LNCaP clone FGC (cell line): ENCODE results near the gene PKIG.

Experiments
- DNase-seq: peaks from one replicate; pipeline ENCODE4 v3.0.0-alpha.2; 2011; ENCODE audit warnings: low read depth
- H3K4me3 ChIP-seq: 2 replicates; pipeline ENCODE4 v1.5.1; 2011; ENCODE audit warnings: mild to moderate bottlenecking, low read depth, low read length, control low read depth
- TF ChIP-seq, protein P1 (sequence below): IDR thresholded peaks from 2 replicates; pipeline ENCODE4 v1.5.1; 2012; ENCODE audit warnings: mild to moderate bottlenecking; ENCODE audit not compliant: control insufficient read depth, insufficient read depth; ENCODE audit errors: extremely low read depth

Gene PKIG

DNA sequence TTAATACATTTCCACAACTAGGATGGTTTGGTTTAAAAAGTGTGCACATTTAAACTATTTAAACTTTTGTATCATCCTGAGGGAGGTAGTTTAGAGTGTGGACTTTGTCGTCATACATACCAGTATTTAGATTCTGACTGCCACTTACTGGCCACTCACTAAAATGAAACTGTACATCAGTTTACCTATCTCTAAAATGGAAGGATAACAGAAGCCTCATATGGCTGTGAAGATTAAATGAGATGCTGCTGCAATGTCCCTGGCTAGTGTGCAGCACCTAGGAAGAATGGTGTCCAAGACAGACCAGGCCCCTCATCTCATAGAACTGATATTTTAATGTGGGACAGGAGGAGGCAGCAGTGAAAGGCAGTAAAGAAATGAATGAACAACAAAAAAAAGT is 12.0 kb upstream of the PKIG start:
- H3K4me3 ChIP-seq, result no peak overlapping the region
- no peak for DNase-seq
- TF ChIP-seq, protein P1, sequence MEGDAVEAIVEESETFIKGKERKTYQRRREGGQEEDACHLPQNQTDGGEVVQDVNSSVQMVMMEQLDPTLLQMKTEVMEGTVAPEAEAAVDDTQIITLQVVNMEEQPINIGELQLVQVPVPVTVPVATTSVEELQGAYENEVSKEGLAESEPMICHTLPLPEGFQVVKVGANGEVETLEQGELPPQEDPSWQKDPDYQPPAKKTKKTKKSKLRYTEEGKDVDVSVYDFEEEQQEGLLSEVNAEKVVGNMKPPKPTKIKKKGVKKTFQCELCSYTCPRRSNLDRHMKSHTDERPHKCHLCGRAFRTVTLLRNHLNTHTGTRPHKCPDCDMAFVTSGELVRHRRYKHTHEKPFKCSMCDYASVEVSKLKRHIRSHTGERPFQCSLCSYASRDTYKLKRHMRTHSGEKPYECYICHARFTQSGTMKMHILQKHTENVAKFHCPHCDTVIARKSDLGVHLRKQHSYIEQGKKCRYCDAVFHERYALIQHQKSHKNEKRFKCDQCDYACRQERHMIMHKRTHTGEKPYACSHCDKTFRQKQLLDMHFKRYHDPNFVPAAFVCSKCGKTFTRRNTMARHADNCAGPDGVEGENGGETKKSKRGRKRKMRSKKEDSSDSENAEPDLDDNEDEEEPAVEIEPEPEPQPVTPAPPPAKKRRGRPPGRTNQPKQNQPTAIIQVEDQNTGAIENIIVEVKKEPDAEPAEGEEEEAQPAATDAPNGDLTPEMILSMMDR, result no peak

DNA sequence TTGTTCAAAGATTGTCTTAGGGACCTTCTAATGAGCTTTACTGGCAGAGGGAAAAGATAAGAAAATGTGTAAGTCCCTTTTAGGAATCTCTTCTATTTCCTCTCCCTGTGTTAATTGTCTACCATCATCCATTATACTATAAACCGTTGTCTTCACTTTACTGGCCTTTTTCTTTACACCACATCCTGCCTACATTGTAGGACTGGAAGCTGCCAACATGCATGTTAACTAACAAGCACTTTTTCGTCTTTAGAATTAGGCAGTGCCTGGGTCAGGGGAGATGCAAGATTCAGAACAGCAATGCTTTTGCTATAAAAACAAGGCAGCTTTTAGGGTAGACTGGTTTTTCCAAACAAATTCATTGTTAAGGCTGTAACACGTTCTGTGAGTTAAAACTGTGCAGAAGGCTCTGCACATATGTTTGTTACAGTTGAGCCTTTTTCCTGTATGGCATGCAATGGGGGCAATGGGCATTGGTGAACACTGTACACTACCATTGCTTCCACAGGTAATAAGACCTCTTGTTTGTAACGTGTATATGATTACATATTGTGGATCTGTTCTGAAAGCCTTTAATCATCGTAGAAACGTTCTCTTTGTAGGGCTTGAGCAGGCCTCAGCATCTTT is 10.9 kb upstream of the PKIG start:
- no peak overlapping the region for H3K4me3 ChIP-seq
- TF ChIP-seq, protein P1, result no peak
- DNase-seq, result no peak

DNA sequence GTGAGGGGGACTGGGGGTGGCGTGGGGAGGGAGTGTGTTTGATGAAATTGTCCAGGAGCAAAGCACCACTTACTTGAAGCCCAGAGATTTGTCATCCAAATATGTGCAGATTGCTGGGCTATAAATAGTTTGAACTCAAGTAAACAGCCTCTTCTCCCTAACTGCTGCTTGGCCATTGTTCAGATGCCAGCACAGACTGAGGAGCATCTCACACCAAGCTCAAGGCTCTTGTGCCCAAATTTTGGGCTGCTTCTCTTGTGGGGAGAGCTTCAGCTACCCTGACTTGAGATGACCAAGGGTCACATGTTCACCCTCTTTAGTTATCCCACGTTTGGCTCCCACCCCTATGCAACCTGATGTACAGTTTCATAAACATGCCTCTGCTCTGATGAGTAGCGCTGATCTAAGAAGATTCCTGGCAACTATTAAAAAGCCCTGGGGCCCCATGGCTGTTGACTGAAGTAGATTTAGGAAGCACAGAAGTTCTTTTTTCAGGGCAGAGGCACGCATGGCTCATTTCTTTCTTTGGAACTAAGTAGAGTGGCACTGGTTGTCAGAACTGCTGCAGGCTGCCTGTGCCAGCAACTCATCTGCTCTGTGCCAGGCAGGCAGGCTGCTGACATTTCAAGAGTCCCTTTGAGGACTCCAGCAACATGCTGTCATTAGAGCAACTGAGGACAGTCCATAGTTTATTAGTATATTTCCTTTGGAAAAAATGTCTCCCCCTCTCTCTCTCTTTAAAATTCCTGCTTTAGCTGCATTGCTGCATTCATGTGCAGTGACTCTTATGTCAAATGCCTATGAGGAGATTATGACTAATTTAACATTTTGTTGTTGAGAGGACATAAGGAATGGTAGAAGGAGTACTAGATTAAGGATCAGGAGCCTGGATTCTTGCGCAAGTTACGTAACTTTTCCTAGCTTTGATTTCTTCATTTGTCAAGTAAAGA is 9.6 kb upstream of the PKIG start:
- TF ChIP-seq, protein P1, result no peak
- H3K4me3 ChIP-seq, result no peak overlapping the region
- DNase-seq, result no peak

DNA sequence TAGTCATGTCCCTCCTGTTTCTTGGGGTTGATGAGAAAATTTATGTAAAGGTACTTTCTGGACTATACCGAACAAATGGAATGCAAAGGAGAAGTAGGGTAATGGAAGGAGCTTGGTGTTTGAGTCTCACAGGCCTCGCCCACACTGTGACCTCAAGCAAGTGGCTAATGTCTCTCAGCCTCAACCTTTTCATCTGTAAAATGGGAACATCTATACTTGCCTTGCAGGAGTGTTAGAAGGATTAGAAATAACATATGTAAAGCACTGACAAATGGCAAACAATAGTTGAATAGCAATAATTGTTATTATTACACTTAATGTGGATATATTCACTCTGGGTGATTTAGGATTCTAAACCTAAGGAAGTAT is 8.9 kb upstream of the PKIG start:
- no peak overlapping the region for H3K4me3 ChIP-seq
- TF ChIP-seq, protein P1, result no peak
- no peak for DNase-seq

DNA sequence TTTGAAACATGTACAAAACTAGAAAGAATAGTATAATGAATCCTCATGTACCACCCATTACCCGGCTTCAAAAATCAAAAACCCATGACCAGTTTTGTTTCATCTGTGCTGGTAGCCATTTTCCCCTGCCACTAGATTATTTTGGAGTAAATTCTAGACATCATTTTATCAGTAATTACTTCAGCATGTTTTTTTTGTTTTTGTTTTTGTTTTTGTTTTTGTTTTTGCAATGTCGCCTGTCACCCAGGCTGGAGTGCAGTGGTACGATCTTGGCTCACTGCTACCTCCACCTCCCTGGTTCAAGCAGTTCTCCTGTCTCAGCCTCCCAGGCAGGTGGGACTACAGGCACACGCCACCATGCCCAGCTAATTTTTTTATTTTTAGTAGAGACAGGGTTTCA is 8.0 kb upstream of the PKIG start:
- H3K4me3 ChIP-seq, result no peak overlapping the region
- no peak for DNase-seq
- TF ChIP-seq, protein P1, result no peak

DNA sequence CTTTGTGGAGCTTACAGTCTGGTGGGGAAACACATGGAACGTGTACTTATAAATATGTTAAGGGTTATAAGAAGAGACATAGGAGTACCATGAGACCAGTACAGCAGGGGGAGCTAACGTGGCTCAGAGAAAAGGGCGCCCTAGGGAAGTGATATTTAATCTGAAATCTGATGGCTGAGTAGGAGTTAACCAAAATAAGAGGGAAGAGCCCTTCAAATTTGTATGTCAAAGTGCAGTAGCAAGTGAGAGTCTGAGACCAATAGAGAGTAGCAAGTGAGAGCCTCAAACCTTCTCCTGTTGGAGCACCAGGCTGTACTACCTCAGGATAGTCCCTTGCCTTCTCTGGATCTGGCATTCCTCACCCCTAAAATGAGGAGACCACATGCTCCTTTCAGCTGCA is 6.1 kb upstream of the PKIG start:
- no peak overlapping the region for H3K4me3 ChIP-seq
- no peak for DNase-seq
- TF ChIP-seq, protein P1, result no peak
